Neural cell (in vitro differentiated cells): ENCODE measurements around the gene C5. TPM values are rescaled to one million over a fixed set of nuclear protein-coding genes. Genes with fewer than 3 reads are reported as not detected.
A peak's percentile ranks its signal among the peaks of the same experiment; 100 is the strongest.

Experiments used
- H2AFZ ChIP-seq: fragments of 200-600, 300-800 bp; sonication (generic), shearing (Covaris generic); 2 replicates; pipeline ENCODE4 v1.6.0; 2014; ENCODE audit warnings: low read depth, mild to moderate bottlenecking, antibody characterized with exemption, low read length, moderate library complexity
- H3F3A ChIP-seq: fragments of 200-600 bp; shearing (Covaris generic); 2 replicates; pipeline ENCODE4 v1.6.1; 2016; ENCODE audit warnings: mild to moderate bottlenecking, moderate library complexity, mixed read lengths, antibody characterized with exemption, low read length; ENCODE audit not compliant: insufficient read depth, poor library complexity, severe bottlenecking
- H3K27ac ChIP-seq: fragments of 200-600, 300-800 bp; sonication (generic), shearing (Covaris generic); 2 replicates; pipeline ENCODE4 v1.5.1; 2014; ENCODE audit warnings: mild to moderate bottlenecking, low read length, moderate library complexity
- H3K27me3 ChIP-seq: fragments of 300-800, 200-600 bp; sonication (generic), shearing (Covaris generic); 2 replicates; pipeline ENCODE4 v1.6.0; 2014; ENCODE audit warnings: mild to moderate bottlenecking, low read depth, low read length, moderate library complexity; ENCODE audit not compliant: insufficient read depth
- H3K36me3 ChIP-seq: fragments of 300-800, 200-600 bp; sonication (generic), shearing (Covaris generic); 2 replicates; pipeline ENCODE4 v1.5.1; 2014; ENCODE audit warnings: mild to moderate bottlenecking, antibody characterized with exemption, low read length, moderate library complexity; ENCODE audit not compliant: insufficient read depth
- H3K4me2 ChIP-seq: fragments of 300-800, 200-600 bp; sonication (generic), shearing (Covaris generic); 2 replicates; pipeline ENCODE4 v1.6.0; 2014; ENCODE audit warnings: mild to moderate bottlenecking, low read length
- H3K4me3 ChIP-seq: fragments of 300-800, 200-600 bp; sonication (generic), shearing (Covaris generic); 2 replicates; pipeline ENCODE4 v1.5.1; 2014; ENCODE audit warnings: mild to moderate bottlenecking, low read length, moderate library complexity
- H3K79me2 ChIP-seq: fragments of 200-600 bp; shearing (Covaris generic); replicated peaks from 2 replicates; pipeline ENCODE4 v1.6.0; 2014; ENCODE audit warnings: mild to moderate bottlenecking, low read length, moderate library complexity; ENCODE audit not compliant: insufficient read depth
- H3K9ac ChIP-seq: fragments of 300-800, 200-600 bp; sonication (generic), shearing (Covaris generic); 2 replicates; pipeline ENCODE4 v1.6.1; 2016; ENCODE audit warnings: mild to moderate bottlenecking, low read length, mixed read lengths
- H3K9me2 ChIP-seq: fragments of 200-600 bp; shearing (Covaris generic); 2 replicates; pipeline ENCODE4 v1.6.1; 2016; ENCODE audit warnings: mild to moderate bottlenecking, low read length, mixed read lengths; ENCODE audit not compliant: insufficient read depth
- H3K9me3 ChIP-seq: fragments of 200-600, 300-800 bp; sonication (generic), shearing (Covaris generic); 2 replicates; pipeline ENCODE4 v1.6.1; 2016; ENCODE audit warnings: mild to moderate bottlenecking, mixed run types, low read length, moderate library complexity, mixed read lengths
- H4K20me1 ChIP-seq: fragments of 200-600 bp; shearing (Covaris generic); 2 replicates; pipeline ENCODE4 v1.6.1; 2016; ENCODE audit warnings: mild to moderate bottlenecking, mixed run types; ENCODE audit not compliant: insufficient read depth
- EP300 ChIP-seq: fragments of 450-650 bp; conservative IDR thresholded peaks from 2 replicates; pipeline ENCODE4 v1.6.1; 2014; ENCODE audit warnings: antibody characterized with exemption, mild to moderate bottlenecking, moderate library complexity; ENCODE audit not compliant: poor library complexity, severe bottlenecking
- EZH2 ChIP-seq: fragments of 200-600, 300-800 bp; shearing (Covaris generic), sonication (generic); IDR thresholded peaks from 2 replicates; pipeline ENCODE4 v1.6.1; 2014; ENCODE audit warnings: antibody characterized with exemption, low read length, borderline replicate concordance, mild to moderate bottlenecking; ENCODE audit not compliant: insufficient read depth, poor library complexity, severe bottlenecking
- MXI1 ChIP-seq: fragments of 450-650 bp; conservative IDR thresholded peaks from 2 replicates; pipeline ENCODE4 v1.6.1; 2014; ENCODE audit warnings: antibody characterized with exemption, mild to moderate bottlenecking; ENCODE audit not compliant: poor library complexity, severe bottlenecking
- POLR2AphosphoS5 ChIP-seq: IDR thresholded peaks from 2 replicates; pipeline ENCODE4 v1.6.1; 2012
- RAD21 ChIP-seq: fragments of 450-650 bp; conservative IDR thresholded peaks from 2 replicates; pipeline ENCODE4 v1.6.1; 2014; ENCODE audit warnings: antibody characterized with exemption, mild to moderate bottlenecking, moderate library complexity
- SMC3 ChIP-seq: fragments of 450-650 bp; conservative IDR thresholded peaks from 2 replicates; pipeline ENCODE4 v1.6.1; 2014; ENCODE audit warnings: antibody characterized with exemption, mild to moderate bottlenecking, moderate library complexity; ENCODE audit not compliant: poor library complexity
- TAF1 ChIP-seq: IDR thresholded peaks from 2 replicates; pipeline ENCODE4 v1.6.1; 2012; ENCODE audit warnings: low read depth
- polyA plus RNA-seq: library from polyadenylated mRNA; depleted of rRNA; stranded (reverse); fragments of >200 nt; gene quantifications from 2 replicates; pipeline ENCODE4 v1.2.3, GENCODE V29; 2014
- TF ChIP-seq, protein P1 (sequence below): IDR thresholded peaks from 2 replicates; pipeline ENCODE4 v1.6.1; 2012; ENCODE audit warnings: borderline replicate concordance
- TF ChIP-seq, protein P2 (sequence below): fragments of 450-650 bp; IDR thresholded peaks from 2 replicates; pipeline ENCODE4 v1.5.1; 2014; ENCODE audit warnings: antibody characterized with exemption, mild to moderate bottlenecking, moderate library complexity; ENCODE audit not compliant: poor library complexity, severe bottlenecking

The C5 gene
- polyA plus RNA-seq, 1 donor from 2014 or later, result 3.8 TPM

DNA sequence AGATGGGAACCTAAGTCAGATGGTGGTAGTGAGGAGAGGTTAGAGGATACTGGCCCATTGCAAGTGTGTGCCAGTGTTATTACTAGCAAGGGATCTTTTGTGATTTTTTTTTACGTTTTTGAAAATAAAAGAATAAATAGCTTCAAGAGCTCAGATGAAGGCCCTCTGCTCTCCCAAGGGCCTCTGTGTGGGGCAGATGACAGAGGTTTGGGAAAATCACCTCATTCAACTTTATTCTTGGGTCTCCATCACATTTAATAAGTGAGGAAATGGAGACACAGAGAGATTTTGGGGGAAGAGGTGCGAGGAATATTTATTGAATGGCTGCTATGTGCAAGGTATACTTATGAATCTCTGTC is 113.3 kb downstream of the C5 start:
- H3K9me2 ChIP-seq, result no peaks in the 10 kb centered on the region
- no peak overlapping the region for H3K27ac ChIP-seq
- H3K9me3 ChIP-seq, result no peaks in the 10 kb centered on the region
- H3K9ac ChIP-seq, result no peak overlapping the region
- no peak overlapping the region for H2AFZ ChIP-seq
- TF ChIP-seq RAD21, result no peak
- no peak for TF ChIP-seq MXI1
- TF ChIP-seq EP300, result no peak
- no peak for TF ChIP-seq SMC3
- TF ChIP-seq TAF1, result no peak
- TF ChIP-seq, protein P1, sequence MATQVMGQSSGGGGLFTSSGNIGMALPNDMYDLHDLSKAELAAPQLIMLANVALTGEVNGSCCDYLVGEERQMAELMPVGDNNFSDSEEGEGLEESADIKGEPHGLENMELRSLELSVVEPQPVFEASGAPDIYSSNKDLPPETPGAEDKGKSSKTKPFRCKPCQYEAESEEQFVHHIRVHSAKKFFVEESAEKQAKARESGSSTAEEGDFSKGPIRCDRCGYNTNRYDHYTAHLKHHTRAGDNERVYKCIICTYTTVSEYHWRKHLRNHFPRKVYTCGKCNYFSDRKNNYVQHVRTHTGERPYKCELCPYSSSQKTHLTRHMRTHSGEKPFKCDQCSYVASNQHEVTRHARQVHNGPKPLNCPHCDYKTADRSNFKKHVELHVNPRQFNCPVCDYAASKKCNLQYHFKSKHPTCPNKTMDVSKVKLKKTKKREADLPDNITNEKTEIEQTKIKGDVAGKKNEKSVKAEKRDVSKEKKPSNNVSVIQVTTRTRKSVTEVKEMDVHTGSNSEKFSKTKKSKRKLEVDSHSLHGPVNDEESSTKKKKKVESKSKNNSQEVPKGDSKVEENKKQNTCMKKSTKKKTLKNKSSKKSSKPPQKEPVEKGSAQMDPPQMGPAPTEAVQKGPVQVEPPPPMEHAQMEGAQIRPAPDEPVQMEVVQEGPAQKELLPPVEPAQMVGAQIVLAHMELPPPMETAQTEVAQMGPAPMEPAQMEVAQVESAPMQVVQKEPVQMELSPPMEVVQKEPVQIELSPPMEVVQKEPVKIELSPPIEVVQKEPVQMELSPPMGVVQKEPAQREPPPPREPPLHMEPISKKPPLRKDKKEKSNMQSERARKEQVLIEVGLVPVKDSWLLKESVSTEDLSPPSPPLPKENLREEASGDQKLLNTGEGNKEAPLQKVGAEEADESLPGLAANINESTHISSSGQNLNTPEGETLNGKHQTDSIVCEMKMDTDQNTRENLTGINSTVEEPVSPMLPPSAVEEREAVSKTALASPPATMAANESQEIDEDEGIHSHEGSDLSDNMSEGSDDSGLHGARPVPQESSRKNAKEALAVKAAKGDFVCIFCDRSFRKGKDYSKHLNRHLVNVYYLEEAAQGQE, result no peak
- TF ChIP-seq POLR2AphosphoS5, result no peak
- TF ChIP-seq EZH2, result no peak
- TF ChIP-seq, protein P2, sequence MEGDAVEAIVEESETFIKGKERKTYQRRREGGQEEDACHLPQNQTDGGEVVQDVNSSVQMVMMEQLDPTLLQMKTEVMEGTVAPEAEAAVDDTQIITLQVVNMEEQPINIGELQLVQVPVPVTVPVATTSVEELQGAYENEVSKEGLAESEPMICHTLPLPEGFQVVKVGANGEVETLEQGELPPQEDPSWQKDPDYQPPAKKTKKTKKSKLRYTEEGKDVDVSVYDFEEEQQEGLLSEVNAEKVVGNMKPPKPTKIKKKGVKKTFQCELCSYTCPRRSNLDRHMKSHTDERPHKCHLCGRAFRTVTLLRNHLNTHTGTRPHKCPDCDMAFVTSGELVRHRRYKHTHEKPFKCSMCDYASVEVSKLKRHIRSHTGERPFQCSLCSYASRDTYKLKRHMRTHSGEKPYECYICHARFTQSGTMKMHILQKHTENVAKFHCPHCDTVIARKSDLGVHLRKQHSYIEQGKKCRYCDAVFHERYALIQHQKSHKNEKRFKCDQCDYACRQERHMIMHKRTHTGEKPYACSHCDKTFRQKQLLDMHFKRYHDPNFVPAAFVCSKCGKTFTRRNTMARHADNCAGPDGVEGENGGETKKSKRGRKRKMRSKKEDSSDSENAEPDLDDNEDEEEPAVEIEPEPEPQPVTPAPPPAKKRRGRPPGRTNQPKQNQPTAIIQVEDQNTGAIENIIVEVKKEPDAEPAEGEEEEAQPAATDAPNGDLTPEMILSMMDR, result no peak
- no peak overlapping the region for H3K4me3 ChIP-seq
- H3K79me2 ChIP-seq, result no peaks in the 10 kb centered on the region
- no peaks in the 10 kb centered on the region for H3K36me3 ChIP-seq
- no peaks in the 10 kb centered on the region for H3F3A ChIP-seq
- no peak overlapping the region for H3K4me2 ChIP-seq
- H4K20me1 ChIP-seq, result no peaks in the 10 kb centered on the region
- no peaks in the 10 kb centered on the region for H3K27me3 ChIP-seq

DNA sequence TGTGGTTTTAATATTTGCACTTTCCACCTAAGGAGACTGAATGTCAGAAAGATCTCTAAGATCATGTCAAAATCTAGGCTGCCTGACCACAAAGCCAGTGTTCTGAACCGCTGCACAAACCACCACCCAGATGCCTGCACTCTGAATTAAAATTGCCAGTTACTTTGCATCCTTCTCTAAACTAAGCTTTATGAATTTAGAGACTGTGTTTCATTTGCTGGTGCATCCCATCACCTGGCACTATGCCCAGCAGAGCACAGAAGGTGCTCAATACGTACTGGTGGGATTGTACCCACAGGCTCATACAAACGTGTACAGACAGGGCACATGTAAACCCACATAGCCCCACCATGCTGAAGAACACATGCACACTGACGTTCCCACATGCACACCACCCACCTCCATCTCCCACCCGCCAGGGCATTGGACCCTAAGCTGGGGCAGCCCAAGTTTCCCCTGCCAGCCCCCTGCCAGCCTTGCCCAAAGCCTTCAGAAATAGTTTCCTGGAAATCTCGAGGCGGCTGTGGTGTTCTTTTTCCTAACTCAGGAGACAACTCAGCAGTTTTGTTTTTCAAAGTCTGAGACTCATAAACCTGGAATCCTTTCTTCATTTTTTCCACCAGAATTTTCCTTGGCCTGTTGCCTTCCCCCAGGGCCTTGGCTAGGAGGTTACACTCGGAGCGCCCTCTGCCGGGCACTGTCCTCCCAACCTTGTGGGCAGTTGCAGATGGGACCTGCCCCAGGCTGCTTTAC is 113.9 kb downstream of the C5 start:
- TF ChIP-seq POLR2AphosphoS5 (no peak), SMC3 (peak; percentile 45), RAD21 (no peak)
- TF ChIP-seq, protein P2, result peak; percentile 51
- H3K36me3 ChIP-seq, result no peaks in the 10 kb centered on the region
- H3K9me2 ChIP-seq, result no peaks in the 10 kb centered on the region
- H2AFZ ChIP-seq, result no peak overlapping the region
- H3K9me3 ChIP-seq, result no peaks in the 10 kb centered on the region
- no peaks in the 10 kb centered on the region for H3K27me3 ChIP-seq
- no peak overlapping the region for H3K4me2 ChIP-seq
- no peak overlapping the region for H3K27ac ChIP-seq
- H3K9ac ChIP-seq, result no peak overlapping the region
- H3F3A ChIP-seq, result no peaks in the 10 kb centered on the region
- no peaks in the 10 kb centered on the region for H3K79me2 ChIP-seq
- no peaks in the 10 kb centered on the region for H4K20me1 ChIP-seq
- no peak overlapping the region for H3K4me3 ChIP-seq
